HG03558 (cell line): ENCODE results near the gene KCTD15.

Source experiments
- ATAC-seq: cut with Tn5 transposase; IDR thresholded peaks from one replicate; pipeline ENCODE4 v1.9.1; 2021; ENCODE audit warnings: moderate number of reproducible peaks; ENCODE audit not compliant: unreplicated experiment; ENCODE audit errors: extremely low read depth

Gene KCTD15

GRCh38 chr19:33840783-33841182 is 44.1 kb downstream of the KCTD15 start:
- no peak for ATAC-seq

- no peak for ATAC-seq
Observed at GRCh38 chr19:33841685-33842084, 45.0 kb downstream of the KCTD15 start.

DNA sequence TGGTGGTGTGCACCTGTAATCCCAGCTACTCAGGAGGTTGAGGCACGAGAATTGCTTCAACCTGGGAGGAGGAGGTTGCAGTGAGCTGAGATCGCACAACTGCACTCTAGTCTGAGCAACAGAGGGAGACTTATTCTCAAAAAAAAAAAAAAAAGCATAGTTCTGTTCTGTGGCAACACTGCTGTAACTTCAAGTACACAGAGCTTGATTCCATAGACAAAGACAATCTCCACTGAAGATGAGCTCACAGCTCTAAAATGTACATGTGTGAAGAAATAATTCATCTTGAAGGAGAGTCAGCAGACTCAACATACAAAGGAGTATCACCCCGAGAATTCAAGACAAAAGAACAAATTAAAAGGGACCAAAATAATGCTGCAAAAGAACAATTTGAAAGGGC is 47.8 kb downstream of the KCTD15 start:
- no peak for ATAC-seq

GRCh38 chr19:33845498-33845897 is 48.8 kb downstream of the KCTD15 start:
- no peak for ATAC-seq

DNA sequence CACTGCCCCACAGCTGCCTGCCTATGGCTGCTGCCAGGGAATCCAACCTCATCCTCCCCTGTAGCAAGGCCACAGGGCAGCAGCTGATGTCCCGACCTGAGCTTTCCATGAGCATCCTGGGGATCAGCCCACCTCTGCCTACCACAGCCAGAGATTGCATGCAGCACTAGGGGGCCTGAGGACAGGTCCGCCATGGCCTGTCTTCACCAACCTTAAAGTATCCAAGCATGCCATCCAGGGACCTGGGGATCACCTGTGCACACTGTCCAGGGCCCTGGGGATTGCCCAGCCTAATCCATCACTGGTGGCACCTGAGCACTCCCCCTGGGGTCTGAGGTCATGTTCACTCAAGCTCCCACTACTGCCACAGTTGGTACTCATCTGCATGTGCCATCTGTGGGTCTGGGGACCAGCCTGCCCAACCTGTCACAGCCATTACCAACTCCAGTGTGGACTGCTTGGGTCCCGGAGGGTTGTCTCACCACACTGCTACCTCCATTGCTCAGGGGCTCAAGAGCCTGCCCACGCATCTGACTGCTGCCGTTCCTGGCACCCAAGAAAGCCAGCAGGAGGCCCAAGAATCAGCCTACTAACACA is 53.0 kb downstream of the KCTD15 start:
- no peak for ATAC-seq

GRCh38 chr19:33859016-33859415 is 62.3 kb downstream of the KCTD15 start:
- ATAC-seq = no peak

DNA sequence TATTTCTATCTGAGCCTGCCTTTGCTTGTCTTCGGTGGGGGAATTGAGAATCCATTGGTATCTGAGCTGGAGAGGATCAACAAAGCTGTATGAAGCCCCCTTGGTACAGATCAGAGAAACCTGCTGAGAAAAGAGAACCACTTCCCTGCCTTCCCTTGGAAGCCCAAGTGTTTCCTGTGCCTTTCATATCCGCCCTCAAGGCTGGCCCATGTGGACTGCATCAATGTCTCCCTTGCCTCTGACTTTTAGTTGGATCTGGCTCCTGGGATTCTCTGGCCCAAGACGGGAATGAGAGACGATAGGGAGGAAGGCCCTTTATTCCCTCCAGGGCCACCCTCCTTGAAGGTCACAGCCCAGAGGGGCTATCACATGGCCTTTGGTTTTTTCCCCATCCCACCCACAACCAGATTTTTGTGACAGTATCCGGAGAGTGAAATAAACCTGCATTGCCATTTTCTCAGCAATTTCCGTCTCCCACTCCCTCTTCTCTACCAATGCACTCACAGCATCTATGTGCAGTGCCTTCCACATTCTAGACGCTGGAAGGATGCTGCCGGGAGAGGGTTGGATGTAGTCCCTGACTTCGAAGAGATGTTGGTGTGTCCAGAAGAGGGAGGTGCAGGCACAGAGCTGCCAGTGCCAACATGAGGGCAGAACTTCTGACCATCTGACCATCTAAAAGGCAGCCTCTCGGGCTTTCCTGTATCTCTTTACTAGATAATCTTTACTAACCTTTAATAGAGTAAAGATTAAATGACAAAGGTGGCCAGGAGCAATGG is 63.8 kb downstream of the KCTD15 start:
- no peak for ATAC-seq

DNA sequence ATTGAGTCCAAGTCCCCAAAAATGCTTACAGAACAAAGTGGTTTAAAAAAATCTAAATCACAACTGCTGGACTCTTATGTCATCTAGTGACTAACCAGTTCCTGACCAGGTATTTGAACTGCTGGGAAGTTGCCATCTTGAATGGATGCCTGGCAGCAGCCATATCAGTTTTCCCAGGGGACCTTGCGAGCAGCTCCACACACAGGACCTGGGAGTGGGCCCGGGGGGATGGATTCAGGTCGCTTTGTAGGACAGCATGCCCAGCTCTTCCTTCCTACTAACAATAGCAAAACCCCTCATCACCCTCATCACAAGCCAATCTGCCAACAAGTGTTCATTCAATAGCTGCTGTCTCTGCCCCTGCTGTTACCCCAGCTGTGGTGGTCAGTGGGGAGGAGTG is 65.3 kb downstream of the KCTD15 start:
- no peak for ATAC-seq

- ATAC-seq = no peak
Observed at GRCh38 chr19:33862981-33863380, 66.3 kb downstream of the KCTD15 start.

GRCh38 chr19:33863436-33863835 is 66.8 kb downstream of the KCTD15 start:
- no peak for ATAC-seq

DNA sequence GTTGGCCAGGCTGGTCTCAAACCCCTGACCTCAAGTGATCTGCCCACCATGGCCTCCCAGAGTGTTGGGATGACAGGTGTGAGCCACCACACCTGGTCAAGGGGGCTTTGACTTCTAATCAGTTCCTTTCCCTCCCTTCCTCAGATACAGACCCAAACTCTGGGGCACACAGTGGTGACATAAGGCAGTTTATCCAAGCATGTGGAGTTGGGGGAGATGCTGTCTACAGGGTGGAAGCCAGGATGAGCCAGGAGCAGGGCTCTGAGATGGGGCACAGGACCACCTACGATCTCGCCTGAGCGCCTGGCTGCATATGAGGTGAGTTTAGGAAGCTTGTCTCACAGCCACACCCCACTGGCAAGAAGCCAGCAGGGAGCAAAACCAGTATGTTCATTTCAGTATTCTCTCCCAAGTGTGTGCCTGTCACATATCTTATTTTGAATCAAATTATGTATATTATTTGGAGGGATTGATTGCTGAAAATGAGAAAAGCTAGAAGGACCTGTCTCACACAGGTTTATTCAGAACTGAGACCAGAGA is 67.7 kb downstream of the KCTD15 start:
- no peak for ATAC-seq

- ATAC-seq = no peak
Observed at GRCh38 chr19:33865306-33865705, 68.6 kb downstream of the KCTD15 start.
